IPS DF 19.7 (cell line): ENCODE data around the gene KAT2B.
"Not testable (repeated sequence)": the region's sequence is repeated elsewhere in the genome, so short reads cannot be mapped to it uniquely, and the experiment has no call there.

Source experiments
- DNase-seq: peaks from one replicate; pipeline ENCODE4 v3.0.0-alpha.2; 2013; ENCODE audit warnings: low read depth, low spot score

KAT2B gene

GRCh38 chr3:20039765-20040547 lies at the start of gene KAT2B:
Gene KAT2B (plus strand): TSS chr3:20040446. CDS start chr3:20040478, 32 bp downstream.
- no peak for DNase-seq

GRCh38 chr3:19994796-19995195 lies 45.5 kb upstream of the KAT2B start:
- no peak for DNase-seq

GRCh38 chr3:19997502-19997901 lies 42.7 kb upstream of the KAT2B start:
- DNase-seq: no peak

GRCh38 chr3:20001932-20002331 lies 38.3 kb upstream of the KAT2B start:
- DNase-seq: no peak

- DNase-seq: no peak
Measured at GRCh38 chr3:20007960-20008359, 32.3 kb upstream of the KAT2B start.

- DNase-seq: no peak
Measured at GRCh38 chr3:20008646-20009045, 31.6 kb upstream of the KAT2B start.

GRCh38 chr3:20012164-20012563 lies 28.1 kb upstream of the KAT2B start, which contains the start of gene PP2D1:
Gene PP2D1 (minus strand): TSS chr3:20012264. CDS start chr3:20012072, 192 bp downstream.
- no peak for DNase-seq

GRCh38 chr3:20013396-20013795 lies 26.9 kb upstream of the KAT2B start:
- no peak for DNase-seq

GRCh38 chr3:20015525-20015924 lies 24.7 kb upstream of the KAT2B start:
- DNase-seq: no peak

- DNase-seq: not testable (repeated sequence)
Measured at GRCh38 chr3:20016076-20016475, 24.2 kb upstream of the KAT2B start.

GRCh38 chr3:20022954-20023622 lies 17.2 kb upstream of the KAT2B start:
- DNase-seq: no peak

- no peak for DNase-seq
Measured at GRCh38 chr3:20023623-20024405, 16.4 kb upstream of the KAT2B start.

- DNase-seq: no peak
Measured at GRCh38 chr3:20027136-20027535, 13.1 kb upstream of the KAT2B start.

GRCh38 chr3:20028905-20029331 lies 11.3 kb upstream of the KAT2B start:
- no peak for DNase-seq

- DNase-seq: not testable (repeated sequence)
Measured at GRCh38 chr3:20031939-20032338, 8.3 kb upstream of the KAT2B start.

- no peak for DNase-seq
Measured at GRCh38 chr3:20035019-20035418, 5.2 kb upstream of the KAT2B start.

- DNase-seq: no peak
Measured at GRCh38 chr3:20037255-20037996, 2.8 kb upstream of the KAT2B start.

GRCh38 chr3:20038699-20039465 lies 1.4 kb upstream of the KAT2B start:
- no peak for DNase-seq

- no peak for DNase-seq
Measured at GRCh38 chr3:20039466-20039764, 831 bp upstream of the KAT2B start.

GRCh38 chr3:20040548-20041196 lies 426 bp downstream of the KAT2B start:
- DNase-seq: no peak
